Right hindlimb (tissue), 1 donor: ENCODE results near the gene PRKCA.
"Not testable (repeated sequence)": the region's sequence is repeated elsewhere in the genome, so short reads cannot be mapped to it uniquely, and the experiment has no call there.

ENCODE experiments used
- DNase-seq: peaks from one replicate; pipeline ENCODE4 v3.0.0-alpha.2; 2018

The PRKCA gene

GRCh38 chr17:66443166-66443565 is 140.8 kb downstream of the PRKCA start:
- no peak for DNase-seq

- no peak for DNase-seq
Observed at GRCh38 chr17:66443606-66444005, 141.2 kb downstream of the PRKCA start.

DNA sequence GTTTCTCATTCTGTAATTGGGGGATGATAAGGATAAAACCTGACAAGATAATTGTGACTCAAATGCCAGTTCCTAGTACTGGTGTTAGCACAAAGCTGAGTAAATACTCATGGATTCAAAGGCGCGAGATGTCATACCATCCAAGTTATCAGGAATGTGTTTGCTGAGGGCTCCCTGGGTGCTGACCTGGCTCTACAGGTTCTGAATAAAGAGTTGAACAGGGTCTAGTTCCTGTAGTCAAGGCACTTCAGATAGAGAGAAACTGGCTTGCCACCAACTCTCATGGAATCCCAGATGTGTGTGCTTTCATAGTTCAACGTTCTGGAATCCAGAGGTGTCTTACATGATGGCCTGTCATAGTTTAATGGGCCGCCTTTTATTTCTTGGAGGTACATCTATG is 141.6 kb downstream of the PRKCA start:
- DNase-seq = no peak

- DNase-seq = no peak
Observed at GRCh38 chr17:66445229-66445628, 142.8 kb downstream of the PRKCA start.

- no peak for DNase-seq
Observed at GRCh38 chr17:66446419-66446818, 144.0 kb downstream of the PRKCA start.

- no peak for DNase-seq
Observed at GRCh38 chr17:66447159-66447558, 144.7 kb downstream of the PRKCA start.

GRCh38 chr17:66448026-66448639 is 145.7 kb downstream of the PRKCA start:
- DNase-seq = no peak

- DNase-seq = no peak
Observed at GRCh38 chr17:66449418-66449977, 147.1 kb downstream of the PRKCA start.

- no peak for DNase-seq
Observed at GRCh38 chr17:66450008-66450851, 147.8 kb downstream of the PRKCA start.

GRCh38 chr17:66450852-66451158 is 148.4 kb downstream of the PRKCA start:
- DNase-seq = no peak

DNA sequence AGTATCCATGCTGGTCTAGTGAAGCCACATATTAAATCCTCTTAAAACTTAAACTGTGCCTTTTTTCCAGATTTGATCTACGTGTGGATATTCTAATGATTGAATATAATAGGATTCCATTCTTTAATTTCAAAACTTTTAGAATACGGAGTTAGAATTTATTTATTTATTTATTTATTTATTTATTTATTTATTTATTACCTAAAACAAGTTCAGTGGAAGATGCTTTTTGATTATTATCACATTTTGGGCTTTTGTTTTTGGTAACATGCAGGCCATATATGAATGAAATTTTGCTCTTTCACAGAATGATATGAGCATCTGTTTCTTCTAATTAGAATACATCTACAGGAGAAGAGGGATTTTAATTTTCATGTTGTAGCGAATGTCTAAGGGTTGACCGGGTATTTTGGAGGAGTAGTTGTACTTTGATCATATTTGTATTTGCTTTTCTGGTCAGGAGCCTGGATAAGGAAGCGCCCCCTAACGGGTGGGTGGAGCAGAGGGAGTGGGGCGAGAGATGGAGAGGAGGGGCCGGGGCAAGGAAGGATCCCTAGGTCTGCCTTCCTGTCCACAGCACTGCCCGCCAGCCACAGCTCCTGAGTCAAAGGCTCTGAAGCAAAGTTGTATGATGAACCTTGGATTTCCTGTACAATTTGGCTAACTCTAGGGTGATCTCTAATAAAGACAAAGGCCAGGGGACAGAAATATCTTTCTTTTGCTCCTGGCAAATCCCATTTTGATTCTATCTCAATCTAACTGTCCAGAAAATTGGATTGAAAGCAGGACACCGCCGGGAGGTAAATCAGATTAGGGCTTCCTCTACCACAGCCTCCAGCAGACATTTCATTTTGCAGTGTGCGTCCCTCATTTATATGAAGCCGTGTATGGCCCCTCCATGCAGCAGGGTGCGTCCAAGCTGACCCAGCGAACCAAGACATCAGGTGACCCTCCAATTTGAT is 149.1 kb downstream of the PRKCA start:
- DNase-seq = no peak

DNA sequence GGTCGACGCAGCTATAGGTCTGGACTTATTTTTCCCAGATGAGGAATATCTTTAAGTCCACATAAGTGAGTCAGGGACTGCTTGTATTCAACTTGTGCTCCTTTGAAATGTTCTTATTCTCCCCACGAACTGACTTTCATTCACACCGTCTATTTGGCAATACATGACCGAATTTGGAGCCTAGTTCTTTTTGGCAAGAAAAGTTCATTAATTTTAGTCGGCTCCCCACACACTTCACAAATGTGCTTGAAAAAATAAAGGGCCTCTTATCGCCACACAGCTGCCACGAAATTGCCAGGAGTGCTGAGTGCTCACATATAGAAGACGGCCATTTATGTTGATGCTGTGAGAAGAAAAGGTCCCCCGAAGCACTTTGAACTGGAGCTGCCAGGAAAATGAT is 152.6 kb downstream of the PRKCA start:
- no peak for DNase-seq

- DNase-seq = not testable (repeated sequence)
Observed at GRCh38 chr17:66457499-66457898, 155.1 kb downstream of the PRKCA start.

GRCh38 chr17:66458782-66459181 is 156.4 kb downstream of the PRKCA start:
- DNase-seq = no peak

DNA sequence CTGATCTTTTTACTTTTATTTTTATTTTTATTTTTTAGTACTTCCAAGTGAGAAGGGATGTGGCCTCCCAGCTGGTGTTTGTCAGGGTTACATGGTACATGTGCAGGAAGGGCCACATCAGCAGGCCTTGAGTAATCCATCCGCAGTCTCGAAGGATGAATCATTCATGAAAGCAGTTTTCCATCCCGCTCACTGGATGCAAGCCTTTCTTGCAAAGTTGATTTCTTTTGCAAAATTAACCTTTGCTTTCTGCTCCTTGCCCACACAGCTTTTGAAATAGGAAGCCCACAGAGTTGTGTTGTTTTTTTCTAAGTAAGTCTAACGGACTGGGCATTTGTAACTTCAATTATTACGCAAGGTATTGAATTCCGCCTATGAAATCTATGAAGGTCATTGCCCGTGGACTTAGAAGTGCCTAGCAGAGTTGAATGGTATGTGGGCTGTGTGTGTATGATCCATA is 157.4 kb downstream of the PRKCA start:
- DNase-seq = no peak

DNA sequence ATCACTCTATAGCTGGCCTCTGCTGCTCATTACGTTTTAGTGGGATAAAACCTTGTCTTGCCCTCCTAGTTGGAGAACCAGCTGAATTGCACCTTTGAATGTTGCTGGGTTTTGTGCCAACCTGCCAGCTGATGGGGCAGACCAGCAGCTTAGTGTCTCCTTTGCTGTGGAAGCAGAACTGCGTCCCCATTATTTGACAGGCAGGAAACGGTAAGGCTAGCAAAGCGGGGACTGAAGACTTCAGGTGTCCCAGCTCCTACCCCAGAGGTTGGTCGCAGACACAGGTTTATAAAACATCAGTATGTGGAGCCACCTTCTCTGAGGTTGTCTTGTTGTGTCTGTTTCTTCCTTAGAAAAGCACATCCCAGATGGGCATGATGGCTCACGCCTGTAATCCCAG is 158.1 kb downstream of the PRKCA start:
- DNase-seq = no peak

DNA sequence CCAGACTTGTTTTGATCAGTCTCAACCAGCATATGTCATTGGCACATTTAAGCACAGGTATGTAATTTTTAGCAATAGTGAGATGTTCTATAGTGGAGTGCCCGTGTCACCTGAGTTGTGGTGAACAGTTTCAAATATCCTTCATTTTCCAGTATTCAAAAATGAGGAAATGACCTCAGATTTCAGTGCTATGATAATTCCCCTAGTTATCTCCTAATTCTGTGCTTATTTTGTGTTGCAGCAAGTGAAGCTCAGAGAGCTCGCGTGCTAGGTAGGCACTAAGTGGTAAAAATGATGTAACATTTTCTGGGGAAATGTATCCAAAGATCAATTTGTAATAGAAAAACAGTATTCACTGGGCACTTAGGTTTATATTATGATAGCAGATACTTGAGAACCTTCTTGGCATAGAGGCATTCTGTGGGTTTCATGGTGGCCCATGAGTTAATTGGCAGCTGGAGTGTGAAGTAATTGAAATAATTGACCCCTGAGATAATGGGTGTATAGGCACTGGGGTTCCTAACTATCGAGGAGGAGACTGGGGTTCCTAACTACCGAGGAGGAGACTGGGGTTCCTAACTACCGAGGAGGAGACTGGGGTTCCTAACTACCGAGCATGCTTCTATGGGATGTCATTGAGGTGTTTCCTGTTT is 159.1 kb downstream of the PRKCA start:
- no peak for DNase-seq

- DNase-seq = no peak
Observed at GRCh38 chr17:66462010-66462409, 159.6 kb downstream of the PRKCA start.

DNA sequence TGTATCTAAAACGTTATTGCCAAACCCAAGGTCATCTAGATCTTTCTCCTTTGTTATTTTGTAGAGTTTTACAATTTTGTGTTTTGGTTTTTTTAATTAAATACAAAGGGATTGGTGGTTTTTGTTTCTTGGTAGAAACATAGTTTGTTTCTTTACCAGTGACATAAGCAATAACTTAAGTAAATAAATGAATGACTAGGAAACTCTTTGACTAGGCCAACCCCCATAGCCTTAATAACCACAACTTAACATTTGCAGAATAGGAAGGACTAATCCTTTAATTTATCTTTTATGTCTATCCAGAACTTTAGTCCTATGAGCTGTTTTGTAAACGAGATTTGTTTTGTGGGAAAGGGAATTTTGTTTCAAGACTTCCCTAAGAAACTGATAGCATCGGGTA is 162.5 kb downstream of the PRKCA start:
- DNase-seq = no peak

DNA sequence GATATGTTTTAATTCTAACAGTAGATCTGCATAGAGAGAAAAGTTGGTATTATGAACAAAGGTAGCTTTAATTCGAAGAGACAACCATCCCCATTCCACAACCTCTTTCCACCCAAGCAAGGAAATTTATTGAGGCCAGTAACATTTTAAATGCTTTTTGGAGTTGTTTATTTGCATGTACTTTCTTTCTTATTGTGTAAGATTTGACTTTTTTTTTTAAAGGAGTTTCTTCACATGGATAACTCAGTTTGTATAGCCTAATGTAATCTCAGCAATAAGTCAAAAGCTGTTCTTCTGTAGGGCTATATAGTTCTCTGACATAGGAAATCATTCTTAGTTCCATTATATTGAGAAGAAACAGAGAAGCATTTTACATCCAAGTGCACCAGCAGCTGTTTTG is 163.3 kb downstream of the PRKCA start:
- no peak for DNase-seq

DNA sequence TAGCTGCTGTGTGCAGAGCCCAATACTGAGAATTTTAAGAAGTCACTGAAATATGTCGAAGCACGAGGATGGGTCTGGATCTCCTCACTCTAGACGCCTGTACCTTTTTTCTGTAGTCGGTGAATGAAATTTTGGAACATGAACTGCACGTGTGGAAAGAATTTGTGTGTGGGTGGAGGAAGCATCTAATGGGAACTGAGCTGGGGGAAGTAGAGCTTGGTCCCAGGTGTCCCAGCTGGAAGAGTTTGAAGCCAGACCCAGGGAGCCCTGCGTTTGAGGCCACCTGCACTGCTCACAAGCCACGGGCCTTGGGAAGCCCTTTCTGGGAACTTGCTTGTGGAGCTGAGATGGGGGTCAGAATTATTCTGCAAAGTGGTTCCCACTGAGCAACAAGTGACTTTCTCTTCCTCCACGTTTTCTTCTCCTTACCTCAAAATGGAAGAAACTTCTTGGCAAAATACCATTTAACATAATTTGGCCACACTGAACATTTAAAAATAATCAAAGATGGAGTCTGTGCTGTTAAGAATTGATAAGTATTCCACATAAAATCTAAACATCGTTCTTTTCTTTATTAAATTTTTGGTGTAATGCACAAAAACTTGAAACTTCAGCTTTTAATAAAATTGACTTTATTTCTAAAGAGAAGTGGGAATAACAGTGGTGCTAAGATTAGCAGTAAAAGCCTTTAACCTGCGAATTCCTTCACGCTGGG is 163.8 kb downstream of the PRKCA start:
- peak; percentile 65 for DNase-seq

DNA sequence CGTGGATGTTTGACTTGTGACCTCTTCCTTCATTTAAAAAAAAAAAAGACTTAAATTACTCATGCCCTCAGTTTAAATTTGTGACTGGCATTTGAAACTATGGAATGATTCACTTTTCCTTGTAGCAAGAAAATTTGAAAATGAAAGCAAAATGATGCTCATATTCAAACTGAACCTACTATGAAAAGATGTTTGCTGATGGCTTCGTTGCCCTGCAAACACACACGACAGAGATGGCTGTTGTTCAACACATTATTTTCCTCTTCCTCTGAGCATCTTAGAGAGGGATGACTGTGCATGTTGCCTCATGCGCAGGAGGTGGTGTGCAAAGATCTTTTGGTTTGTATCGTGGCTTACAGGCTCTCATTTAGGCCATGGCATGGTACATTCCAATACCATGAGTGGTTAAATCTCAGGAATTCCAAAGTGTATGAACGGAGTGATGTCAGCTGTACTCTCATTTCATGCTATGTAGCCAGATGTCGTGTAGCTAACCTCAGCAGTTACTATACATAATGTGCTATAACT is 164.5 kb downstream of the PRKCA start:
- peak; percentile 47 for DNase-seq
